Stimulated activated CD8-positive, alpha-beta memory T cell treated with anti-CD3 and anti-CD28 coated beads, Interleukin-12 subunit alpha, Interleukin-12 subunit beta, amount 100 ng/mL, for 24 hours (primary cell): ENCODE data around the gene AP1AR.
A peak's percentile ranks its signal among the peaks of the same experiment; 100 is the strongest.
"Not testable (repeated sequence)": the region's sequence is repeated elsewhere in the genome, so short reads cannot be mapped to it uniquely, and the experiment has no call there.

Experiments
- DNase-seq: peaks from one replicate; pipeline ENCODE4 v3.0.0-alpha.2; 2020; ENCODE audit errors: extremely low read depth

Gene AP1AR, protein sequence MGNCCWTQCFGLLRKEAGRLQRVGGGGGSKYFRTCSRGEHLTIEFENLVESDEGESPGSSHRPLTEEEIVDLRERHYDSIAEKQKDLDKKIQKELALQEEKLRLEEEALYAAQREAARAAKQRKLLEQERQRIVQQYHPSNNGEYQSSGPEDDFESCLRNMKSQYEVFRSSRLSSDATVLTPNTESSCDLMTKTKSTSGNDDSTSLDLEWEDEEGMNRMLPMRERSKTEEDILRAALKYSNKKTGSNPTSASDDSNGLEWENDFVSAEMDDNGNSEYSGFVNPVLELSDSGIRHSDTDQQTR

DNA sequence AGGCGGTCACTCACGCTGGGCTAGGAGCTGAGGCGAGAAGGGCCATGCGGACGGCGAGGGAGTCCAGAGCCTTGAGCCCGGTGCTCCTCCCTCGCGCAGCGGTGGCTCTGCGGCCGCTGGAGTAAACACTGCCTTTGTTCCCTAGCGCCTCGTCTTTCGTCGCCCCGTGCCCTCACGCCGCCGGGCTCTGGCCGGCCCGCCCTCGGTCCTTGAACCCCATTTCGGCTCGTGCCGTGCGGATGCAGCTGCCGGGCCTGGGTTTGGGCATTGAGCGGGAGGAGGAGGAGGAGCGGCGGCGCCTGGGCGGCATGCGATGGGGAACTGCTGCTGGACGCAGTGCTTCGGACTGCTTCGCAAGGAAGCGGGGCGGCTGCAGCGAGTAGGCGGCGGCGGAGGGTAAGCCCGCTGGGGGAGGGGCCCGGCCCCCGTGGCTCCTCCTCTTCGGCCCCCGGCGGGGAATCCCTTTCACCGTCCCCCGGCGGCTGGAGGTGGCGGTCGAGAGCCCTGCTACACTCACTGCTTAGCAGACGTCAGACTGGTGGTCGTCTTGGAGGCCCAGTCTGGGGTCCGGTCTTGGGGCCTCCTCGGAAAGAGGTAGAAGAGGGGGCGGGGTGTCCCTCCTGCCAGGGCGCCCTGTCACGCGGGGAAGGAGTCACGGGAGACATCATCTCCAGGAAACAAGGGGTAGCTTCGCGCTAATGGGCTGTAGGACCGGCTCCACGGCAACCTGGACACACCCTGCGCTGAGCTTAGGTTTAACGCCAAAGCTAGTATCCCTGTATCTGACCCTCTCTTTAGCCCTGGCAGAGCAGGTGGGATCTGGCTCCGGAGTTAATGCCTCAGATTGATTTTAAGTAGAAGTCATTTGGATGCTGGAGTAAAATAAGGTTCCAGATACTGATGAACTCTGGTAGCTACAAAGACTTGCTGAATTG, at the start of gene AP1AR:
AP1AR (plus strand) TSS at position 9 of the 935 bp plus-strand sequence; CDS start at position 314, 305 bp downstream.
- DNase-seq = peak; percentile 60

GRCh38 chr4:112182604-112183003, 49.0 kb upstream of the AP1AR start:
- DNase-seq = no peak

DNA sequence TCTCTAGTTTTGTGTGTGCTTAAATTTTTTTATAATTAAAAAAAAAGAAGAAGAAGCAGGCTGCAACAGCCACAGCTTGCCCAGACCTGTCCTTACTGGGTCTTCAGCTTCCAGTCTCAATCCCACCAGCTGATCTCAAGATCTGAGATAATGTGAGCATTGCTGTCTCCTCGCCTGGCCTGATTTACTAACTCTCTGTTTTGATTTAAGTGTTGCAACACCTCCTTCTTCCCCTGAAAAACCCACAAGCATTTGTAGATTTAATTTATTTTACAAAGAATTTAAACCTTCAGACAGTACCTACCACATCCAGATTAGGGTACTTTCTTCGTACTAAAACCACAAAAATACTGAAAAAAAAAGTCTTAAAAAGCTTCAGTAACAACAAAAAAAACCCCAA, 48.3 kb upstream of the AP1AR start:
- no peak for DNase-seq

DNA sequence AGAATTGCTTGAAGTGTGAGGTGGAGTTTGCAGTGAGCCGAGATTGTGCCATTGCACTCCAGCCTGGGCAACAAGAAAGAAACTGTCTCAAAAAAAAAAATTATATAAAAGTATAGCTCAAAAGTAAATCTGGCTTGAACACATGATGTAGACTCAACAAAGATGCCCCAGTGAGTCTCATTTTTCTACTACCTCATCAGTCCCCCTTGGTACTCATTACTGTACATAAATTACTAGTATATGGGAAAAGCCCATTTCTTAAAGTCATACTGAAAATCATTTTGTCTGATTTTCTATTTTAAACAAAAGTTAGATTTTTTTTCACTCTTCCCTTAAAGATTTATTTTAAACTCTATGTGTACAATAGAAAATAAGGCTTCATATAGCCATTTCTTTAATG, 47.1 kb upstream of the AP1AR start:
- no peak for DNase-seq

DNA sequence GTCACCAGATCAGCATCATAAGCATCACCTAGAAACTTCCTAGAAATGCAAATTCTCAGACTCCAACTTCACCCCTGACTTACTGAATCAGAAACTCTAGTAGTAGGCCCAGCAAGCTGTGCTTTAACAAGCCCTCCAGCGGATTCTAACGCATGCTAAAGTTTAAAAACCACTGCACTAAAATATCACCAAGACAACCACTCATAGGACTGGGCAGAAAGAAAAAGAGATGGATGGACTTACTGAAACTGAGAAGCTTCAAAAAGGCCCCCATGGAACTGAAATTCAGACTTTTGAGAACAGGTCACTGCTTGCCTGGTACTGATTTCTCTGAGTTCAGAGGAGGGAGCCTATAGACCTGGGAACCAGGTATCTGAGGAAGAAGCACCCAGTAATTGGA, 46.3 kb upstream of the AP1AR start:
- no peak for DNase-seq

- DNase-seq = no peak
These were observed 45.6 kb upstream of the AP1AR start for GRCh38 chr4:112185740-112186670.

GRCh38 chr4:112189754-112190153, 41.8 kb upstream of the AP1AR start:
- DNase-seq = no peak

DNA sequence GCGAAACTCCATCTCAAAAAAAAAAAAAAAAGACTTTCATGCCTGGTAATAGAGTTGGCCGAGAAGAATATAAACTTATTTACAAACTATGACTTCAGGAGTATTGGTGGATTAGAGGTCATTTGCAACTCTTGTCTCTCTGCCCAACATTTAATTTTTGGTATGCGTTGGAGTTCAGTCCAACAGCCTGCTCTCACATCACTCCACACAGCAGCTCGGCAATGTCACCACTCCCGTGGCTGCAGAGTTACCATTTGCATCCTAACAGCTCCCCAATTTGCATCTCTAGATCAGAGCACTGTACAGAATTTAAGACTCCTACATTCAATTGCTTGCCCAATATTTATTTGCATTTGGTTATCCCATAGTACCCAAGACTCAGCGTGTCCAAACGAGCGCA, 40.9 kb upstream of the AP1AR start:
- DNase-seq = no peak

DNA sequence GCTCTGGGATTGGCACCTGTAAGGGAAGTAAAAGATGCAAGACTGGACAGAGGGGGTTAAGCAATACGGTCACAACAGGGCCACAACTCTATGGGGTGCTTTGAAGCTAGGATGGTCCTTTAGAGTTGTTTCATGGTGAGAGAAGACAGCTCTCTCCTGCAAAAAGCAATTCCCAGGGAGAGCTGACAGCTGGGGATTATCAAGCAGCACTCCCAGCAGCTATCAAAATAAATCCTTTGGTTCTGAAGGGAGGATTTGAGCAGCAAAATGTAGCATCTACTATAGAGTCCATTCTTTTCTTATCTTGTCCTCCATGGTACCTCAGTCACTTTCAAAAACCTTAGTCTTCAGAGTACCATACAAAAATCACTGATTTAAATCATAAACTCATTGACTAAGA, 35.1 kb upstream of the AP1AR start:
- DNase-seq = no peak

DNA sequence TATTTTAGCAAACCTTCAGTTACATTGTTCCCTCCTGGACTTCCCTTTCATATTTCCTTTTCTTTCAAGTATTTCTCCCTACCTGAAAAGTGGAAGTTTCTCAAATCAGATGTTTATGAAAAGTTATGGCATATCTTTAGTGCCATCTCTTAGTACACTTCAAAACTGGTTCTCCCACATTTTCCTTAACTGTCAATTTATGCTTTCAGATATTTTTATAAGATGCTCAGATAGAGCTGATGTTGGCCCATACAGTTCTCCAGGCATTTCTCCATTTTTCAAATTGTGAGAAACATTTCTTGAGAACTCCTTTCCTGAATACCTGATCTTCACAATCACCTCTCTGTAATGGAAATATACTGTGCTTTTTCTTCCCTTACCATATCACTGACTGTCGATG, 32.5 kb upstream of the AP1AR start:
- DNase-seq = no peak

DNA sequence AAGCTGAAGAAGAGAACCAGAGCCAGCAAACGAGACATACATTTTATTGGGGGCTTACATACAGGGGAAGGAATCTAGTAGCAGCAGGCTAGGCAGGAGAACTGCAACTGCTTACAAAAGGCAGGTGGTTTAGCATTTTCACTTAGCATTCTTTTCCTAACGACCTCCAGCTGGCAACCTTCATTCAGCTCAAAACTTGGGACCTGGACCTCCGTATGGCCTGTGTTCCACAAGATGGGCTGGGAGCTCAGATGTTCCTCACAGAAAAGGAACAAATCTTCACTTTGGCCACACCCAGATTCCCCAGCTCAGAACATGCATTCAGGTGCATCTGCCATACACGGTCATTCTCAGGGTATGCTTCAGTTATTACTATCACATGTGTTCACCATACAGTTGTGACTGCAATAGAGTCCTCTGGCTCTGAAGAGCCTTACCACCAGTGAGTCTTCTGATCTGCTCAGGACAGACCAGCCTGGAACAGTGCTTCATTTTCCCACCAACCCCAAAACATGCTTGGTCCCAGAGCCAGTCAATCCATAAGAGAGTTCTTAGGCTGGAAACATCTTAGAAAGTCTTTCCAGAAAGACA, 29.6 kb upstream of the AP1AR start:
- DNase-seq = no peak

GRCh38 chr4:112203593-112203992, 28.0 kb upstream of the AP1AR start:
- no peak for DNase-seq

- no peak for DNase-seq
These were observed 25.2 kb upstream of the AP1AR start for GRCh38 chr4:112206431-112206830.

DNA sequence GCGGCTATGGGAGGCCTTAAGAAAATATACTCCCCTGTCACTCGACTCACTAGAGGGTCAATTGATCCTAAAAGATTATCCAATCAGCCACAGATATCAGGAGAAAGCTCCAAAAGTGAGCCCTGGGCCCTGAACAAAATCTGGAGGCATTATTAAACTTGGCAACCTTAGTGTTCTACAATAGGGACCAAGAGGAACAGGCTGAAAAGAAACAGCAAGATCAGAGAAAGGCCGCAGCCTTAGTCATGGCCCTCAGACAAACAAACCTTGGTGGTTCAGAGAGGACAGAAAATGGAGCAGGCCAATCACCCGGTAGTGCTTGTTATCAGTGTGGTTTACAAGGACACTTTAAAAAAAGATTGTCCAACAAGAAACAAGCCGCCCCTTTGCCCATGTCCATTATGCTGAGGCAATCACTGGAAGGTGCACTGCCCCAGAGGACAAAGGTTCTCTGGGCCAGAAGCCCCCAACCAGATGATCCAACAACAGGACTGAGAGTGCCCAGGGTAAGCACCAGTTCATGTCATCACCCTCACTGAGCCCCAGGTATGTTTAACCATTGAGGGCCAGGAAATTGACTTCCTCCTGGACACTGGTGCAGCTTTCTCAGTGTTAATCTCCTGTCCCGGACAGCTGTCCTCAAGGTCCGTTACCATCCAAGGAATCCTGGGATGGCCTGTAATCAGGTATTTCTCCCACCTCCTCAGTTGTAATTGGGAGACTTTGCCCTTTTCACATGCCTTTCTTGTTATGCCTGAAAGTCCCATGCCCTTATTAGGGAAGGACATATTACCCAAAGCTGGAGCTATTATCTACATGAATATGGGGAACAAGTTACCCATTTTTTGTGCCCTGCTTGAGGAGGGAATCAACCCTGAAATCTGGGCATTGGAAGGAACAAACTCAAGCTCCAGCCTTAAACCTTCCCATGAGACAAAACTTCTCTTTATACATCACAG, 23.2 kb upstream of the AP1AR start:
- not testable (repeated sequence) for DNase-seq

DNA sequence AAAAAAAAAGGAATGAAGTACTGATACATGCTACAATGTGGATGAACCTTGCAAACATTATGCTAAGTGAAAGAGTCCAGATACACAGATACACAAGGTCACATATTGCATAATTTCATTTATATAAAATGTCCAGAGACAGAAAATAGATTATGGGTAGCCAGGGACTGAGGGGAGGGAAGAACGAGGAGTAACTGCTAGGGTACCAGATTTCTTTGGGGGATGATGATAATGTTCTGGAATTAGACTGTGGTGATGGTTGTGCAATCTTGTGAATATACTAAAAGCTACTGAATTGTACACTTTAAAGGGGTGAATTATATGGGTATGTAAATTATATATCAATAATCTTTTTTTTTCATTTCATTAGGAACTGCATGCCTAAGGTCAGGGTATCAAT, 20.8 kb upstream of the AP1AR start:
- DNase-seq = no peak

GRCh38 chr4:112213091-112213490, 18.5 kb upstream of the AP1AR start:
- no peak for DNase-seq

DNA sequence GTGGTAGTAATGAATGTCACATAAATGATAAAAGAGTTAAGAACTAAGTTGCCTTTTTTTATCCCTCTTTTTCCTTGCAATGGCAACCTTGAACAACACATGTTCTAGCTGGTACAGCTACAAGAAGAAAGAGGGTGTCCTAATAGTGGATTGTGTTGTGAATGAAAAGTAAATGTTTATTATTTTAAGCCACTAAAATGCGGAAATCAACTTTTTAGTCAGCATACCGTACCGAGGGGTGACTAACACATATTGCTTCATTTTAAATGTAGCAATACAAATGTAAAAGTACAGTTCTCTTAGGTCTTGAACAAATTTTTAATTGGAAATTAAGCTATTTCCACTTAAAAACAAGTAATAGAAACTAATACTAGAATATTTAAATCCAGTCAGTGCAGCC, 17.7 kb upstream of the AP1AR start:
- no peak for DNase-seq

DNA sequence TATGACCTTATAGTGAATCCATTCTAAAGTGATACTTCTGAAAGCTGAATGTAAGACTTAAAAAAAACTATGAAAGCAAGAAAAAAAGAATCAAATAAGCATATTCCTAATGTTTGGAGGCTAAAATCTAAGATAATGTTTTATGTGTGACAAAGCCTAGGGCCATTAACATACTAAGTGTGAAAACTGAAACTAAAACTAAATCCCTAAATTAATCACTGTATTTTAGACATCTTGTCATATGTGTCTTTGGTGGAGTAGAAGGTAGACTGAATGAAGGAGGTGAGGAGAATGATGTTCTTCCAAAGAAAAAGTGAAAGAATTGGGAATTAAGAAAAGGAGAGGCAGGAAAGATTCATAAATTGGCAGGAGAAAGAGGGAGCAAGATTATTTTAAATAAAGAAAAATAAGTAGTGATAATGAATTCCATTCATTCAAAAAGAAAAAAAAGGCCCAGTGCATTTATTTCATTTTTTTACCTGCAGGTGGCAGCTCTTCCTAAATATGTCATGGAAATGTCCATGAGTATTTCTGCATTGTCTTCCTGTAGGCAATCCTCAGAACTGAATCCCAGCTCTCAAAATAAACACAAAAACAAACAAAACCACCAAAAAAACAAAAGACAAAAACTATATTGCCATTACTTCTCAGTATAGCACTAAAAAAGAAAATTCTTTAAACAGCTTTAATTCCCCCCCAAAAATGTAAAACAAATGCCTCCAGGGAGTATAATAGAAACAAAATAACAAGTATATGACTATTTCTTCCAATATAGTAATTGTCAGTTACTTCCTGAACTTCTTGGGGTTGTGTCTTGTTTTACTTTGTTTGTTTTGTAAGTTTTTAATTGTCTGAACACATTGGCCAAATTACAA, 17.0 kb upstream of the AP1AR start:
- no peak for DNase-seq

DNA sequence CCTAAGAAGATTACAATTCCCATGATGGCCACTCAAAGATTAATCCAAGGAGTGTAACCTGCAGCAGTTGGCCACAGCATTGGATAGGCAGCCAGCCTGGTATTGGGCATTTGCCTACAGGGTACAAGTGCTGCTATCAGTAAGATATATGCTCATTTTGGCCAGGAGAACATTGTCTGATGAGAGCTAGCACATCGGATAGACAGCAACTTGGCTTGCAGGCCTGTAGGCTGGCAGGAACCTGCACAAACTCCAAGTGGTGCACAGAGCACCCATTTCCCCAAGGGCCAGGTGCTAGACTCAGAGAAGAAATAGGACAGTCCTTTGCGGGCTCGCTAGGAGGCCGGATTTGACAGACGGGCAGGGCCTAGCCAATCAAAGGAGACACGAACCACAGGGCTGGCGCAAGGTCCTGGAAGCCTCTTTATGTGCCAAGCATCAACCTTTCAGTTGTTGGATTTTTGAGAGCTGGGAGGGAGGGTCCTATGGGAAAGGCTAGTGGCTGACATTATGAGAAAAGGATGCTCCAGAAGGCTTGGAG, 11.7 kb upstream of the AP1AR start:
- DNase-seq = no peak
